Measurements from ENCODE around the gene STAB2.
"Not testable (repeated sequence)": the region's sequence is repeated elsewhere in the genome, so short reads cannot be mapped to it uniquely, and the experiment has no call there.

The STAB2 gene

GRCh38 chr12:103647267-103647666 lies 60.2 kb downstream of the STAB2 start:
- no peak for DNase-seq (ENCODE audit: low read depth, low spot score)

DNA sequence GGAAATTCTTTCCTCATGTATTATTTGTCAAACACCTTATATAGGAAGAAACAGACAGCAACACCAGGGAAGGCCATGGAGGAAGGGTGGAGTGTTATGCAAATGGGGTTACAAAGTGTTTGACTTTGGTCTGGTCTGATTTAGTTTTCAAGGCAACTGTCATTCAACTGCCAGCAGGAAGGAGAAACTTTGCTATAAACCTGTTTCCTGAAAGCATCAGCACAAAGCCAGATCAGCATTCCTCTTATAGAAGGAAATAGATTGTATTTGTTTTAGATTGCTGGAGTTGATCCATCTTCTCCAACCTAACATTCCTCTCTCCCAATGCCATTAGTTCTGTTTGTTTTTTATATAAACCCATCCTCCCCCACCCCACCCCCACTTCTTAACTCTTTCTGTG lies 65.7 kb downstream of the STAB2 start:
- DNase-seq (ENCODE audit: low read depth, low spot score) = no peak

GRCh38 chr12:103653568-103654173 lies 66.6 kb downstream of the STAB2 start:
- DNase-seq (ENCODE audit: low read depth, low spot score) = not testable (repeated sequence)

GRCh38 chr12:103654816-103655215 lies 67.7 kb downstream of the STAB2 start:
- DNase-seq (ENCODE audit: low read depth, low spot score) = no peak

DNA sequence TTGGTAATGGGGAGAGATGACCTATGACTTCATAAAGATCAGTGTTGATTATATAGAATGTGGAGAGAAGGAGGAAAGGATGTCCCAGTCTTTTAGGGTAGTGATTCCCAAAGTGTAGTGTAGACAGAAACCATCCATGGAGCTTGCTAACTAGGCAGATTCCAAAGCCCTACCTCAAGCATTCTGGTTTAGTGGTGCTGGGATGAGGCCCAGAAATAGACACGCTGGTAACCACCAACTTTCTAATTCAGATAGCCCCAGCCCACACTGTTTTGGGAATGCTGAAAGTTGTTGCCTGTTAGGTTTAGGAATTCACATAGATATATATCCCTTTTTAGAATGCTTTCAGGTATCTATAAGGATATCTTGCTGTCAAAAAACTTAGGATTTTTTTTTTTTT lies 69.2 kb downstream of the STAB2 start:
- no peak for DNase-seq (ENCODE audit: low read depth, low spot score)

DNA sequence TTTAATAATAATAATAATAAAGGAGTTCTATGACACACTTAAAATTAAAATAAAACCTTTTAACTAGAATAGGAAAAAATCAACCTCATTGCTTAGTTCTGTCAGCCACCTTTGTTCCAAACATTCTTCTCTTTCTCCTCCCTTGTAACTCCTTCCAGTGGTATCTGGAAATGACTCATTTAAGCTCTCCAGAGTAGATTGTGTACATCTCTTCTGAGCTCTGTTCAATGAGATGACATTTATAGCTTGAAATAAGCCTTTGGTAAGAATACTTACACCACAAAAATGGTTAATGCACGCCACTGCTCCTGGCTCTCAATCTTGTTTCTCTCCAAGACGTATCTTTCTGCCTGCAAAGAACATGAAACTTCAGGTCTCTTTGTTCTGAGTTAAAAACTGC lies 70.3 kb downstream of the STAB2 start:
- DNase-seq (ENCODE audit: low read depth, low spot score) = no peak

- no peak for DNase-seq (ENCODE audit: low read depth, low spot score)
Measured at GRCh38 chr12:103664626-103665025, 77.6 kb downstream of the STAB2 start.

DNA sequence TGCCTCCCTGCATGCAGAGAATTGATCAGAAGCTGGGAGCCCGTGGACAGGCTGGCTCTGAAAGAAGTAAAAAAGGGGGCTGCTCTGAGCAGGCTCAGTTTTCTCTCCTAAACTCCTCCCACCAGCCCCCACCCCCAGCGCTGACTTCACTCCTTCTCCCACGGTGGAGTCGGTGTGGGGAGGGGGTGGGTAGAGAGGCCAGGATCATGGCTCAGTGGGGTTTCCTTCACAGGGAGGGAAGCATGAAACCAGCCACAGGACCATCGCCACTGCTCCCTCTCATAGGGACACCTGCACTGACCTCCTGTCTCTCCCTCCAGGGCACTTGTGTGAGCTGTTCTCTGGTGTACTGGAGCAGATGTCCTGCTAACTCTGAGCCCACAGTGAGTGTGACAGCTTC lies 78.9 kb downstream of the STAB2 start:
- no peak for DNase-seq (ENCODE audit: low read depth, low spot score)

GRCh38 chr12:103667125-103667524 lies 80.1 kb downstream of the STAB2 start:
- DNase-seq (ENCODE audit: low read depth, low spot score) = no peak

- no peak for DNase-seq (ENCODE audit: low read depth, low spot score)
Measured at GRCh38 chr12:103668520-103668919, 81.4 kb downstream of the STAB2 start.

DNA sequence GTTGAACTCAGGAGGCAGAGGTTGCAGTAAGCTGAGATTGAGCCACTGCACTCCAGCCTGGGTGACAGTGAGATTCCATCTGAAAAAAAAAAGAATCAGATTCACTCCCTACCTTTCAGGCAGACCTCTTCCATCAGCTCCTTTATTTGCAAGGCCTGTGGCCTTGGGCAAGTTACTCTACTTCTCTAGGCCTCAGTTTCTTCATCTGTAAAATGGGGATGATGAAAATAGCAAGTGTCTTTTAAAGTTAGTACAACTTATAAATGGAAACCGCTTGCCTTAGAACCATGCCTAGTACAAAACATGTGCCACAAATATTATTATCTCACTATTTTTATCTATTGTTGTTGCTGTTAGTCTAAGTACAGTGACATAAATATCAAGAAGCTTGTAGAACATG lies 84.3 kb downstream of the STAB2 start:
- no peak for DNase-seq (ENCODE audit: low read depth, low spot score)

GRCh38 chr12:103672401-103673119 lies 85.5 kb downstream of the STAB2 start:
- DNase-seq (ENCODE audit: low read depth, low spot score) = no peak

GRCh38 chr12:103673487-103673886 lies 86.4 kb downstream of the STAB2 start:
- no peak for DNase-seq (ENCODE audit: low read depth, low spot score)

GRCh38 chr12:103673891-103674375 lies 86.9 kb downstream of the STAB2 start:
- no peak for DNase-seq (ENCODE audit: low read depth, low spot score)

DNA sequence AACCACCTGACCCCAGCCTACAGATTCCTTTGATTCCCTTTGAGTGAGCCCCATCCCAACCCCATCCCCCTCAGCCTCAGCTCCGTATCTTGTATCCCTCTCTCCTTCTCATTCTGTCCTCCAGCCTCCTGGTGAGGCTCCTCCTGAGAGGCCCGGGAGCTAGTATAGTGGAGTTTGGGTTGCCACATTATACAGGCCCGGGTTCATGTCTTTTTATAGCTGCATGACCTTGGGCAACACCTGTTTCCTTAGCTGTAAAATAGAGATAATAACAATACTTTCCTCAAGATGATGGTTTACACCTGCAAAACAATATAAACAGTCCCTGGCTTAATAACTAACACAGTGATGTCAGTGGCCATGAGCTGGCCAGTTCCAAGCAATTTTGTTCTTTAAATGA lies 89.8 kb downstream of the STAB2 start:
- DNase-seq (ENCODE audit: low read depth, low spot score) = no peak

DNA sequence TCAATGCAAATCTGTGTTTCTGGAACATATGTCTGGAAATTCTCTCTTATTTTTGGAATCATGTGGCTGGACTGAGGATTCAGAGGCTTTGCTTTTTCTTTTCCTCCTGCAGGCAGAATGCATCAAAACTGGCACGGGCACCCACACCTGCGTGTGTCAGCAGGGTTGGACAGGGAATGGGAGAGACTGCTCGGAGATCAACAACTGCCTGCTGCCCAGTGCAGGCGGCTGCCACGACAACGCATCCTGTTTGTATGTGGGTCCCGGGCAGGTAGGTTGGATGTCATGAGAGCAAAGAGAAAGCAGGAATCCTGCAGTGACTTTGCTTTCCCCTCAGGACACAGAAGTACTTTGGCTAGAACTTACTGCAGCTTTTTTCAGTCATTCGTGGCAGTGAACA lies 90.3 kb downstream of the STAB2 start:
- no peak for DNase-seq (ENCODE audit: low read depth, low spot score)

DNA sequence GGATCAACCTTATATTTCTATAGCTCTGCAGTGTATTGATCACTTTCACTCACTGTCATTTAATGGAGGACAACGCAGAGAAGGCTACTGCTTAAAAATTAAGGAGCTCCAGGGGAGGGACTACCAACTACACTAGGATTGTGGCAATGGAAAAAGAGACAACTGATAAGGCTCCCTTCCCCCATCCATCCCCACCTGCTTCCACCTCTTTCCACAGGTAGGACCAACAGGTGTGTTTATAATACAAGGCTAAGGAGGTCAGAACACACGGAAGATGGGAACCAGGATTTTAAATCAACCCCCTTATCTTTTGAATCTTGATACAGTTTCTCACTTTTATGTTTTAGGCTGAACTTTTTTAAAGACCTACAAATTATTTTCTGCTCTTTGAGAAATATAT lies 90.8 kb downstream of the STAB2 start:
- DNase-seq (ENCODE audit: low read depth, low spot score) = no peak

GRCh38 chr12:103679421-103680170 lies 92.5 kb downstream of the STAB2 start:
- no peak for DNase-seq (ENCODE audit: low read depth, low spot score)

DNA sequence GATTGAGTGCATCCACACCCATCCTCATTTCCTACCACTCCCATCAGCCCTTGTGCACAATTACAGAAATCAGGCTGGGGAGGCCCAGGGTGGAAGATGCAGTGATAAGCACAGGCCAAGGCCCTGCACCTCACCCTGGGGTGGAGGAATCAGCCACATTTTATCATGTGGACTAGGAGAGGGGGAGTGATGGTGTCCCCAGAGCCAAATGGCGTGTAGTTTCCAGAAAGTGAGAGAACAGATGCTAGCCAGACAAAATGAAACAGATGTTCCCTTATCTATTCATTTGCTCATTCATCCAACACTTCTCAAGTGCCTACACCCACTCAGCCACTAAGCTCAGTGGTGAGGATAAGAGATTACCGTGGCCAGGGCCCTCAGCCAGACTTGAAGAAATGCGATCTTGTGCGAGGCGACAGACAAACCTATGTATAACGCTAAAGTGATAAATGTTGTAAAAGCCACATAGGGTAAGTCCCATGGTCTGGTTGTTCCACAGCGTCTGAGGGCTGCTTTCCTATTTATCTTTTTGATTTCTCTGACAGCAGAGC lies 93.6 kb downstream of the STAB2 start:
- no peak for DNase-seq (ENCODE audit: low read depth, low spot score)

- DNase-seq (ENCODE audit: low read depth, low spot score) = no peak
Measured at GRCh38 chr12:103686026-103686425, 99.0 kb downstream of the STAB2 start.

GRCh38 chr12:103687253-103687652 lies 100.2 kb downstream of the STAB2 start:
- no peak for DNase-seq (ENCODE audit: low read depth, low spot score)

GRCh38 chr12:103688376-103689063 lies 101.4 kb downstream of the STAB2 start:
- no peak for DNase-seq (ENCODE audit: low read depth, low spot score)
